Left cardiac atrium (tissue), 4 donors: ENCODE results near the gene RAB3C. TPM values are rescaled to one million over a fixed set of nuclear protein-coding genes. Genes with fewer than 3 reads are reported as not detected.

Experiments used
- ATAC-seq, 2 donors: fragments of 200-7000 bp; cut with Tn5 transposase; one replicate each; pipeline ENCODE4 v1.9.1; 2020; ENCODE audit warnings: mild to moderate bottlenecking in 2 of 2, moderate library complexity in 2 of 2
- DNase-seq: peaks from one replicate; pipeline ENCODE4 v3.0.0-alpha.2; 2020
- intact Hi-C, 2 donors: fragments of 100-400 bp; cut with DNase I; formaldehyde crosslinking; loops; one replicate each; pipeline versions ENCODE4 v1.14.1 to v1.15.1; 2022 to 2023
- total RNA-seq, 2 donors: library from RNA; stranded (reverse); fragmentation: NEBNext Ultra II Directional; extraction: Animal tissue kit (Norgen Biotek cat#: 25700); gene quantifications; one replicate each; pipeline ENCODE4 v1.2.1, GENCODE V29; 2021
- donor health status: DM: no; HTN: yes; CAD: no.
- donor health status: DM: no; HTN: yes; CAD: no; lungs with severe emphysema.
- donor health status: DM: yes; HTN: yes; CAD: no.
- donor health status: Dilated cardiomyopathy.

Gene RAB3C
- total RNA-seq, 2 donors from 2014 or later = 1.3 to 1.9 TPM

DNA sequence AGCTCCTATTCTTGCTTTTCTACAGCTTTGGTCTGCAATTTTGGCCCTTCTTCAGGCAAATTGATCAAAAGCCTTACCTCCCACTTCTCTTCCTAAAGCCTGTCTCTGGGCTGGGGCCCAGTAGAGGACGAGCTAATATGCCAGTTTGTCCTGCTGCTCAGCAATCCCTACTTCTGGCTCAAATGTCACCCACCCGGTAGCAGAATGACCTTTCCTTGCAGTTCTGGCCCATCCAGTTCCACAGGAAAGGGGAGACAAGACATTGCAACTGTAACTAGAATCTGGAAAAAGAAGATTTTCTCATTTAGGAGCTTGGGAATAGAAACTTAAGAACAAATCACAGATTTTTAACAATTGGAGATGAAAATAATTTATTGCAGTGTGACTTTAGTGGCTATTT, 261.5 kb downstream of the RAB3C start:
- no peak for DNase-seq
- ATAC-seq = no peak
- intact Hi-C loops = no loop called here

DNA sequence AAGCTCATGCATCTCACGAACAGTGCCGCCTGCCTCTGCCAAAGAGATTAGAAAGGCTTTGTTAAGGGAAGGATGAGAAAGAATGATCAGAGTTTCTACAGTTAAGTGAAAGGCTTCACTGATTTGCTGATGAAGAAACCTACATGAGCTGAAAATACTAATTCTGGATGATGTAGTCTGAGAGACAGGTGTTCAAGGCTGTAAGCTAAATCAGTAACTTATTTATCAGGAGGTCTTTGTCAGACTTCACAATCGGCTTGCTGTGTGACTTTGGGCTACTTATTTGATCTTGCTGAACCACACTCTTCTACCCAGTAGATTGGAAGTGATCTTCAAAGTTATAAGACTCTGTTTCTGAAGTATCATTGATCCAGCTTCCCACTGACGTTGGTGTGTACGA, 264.2 kb downstream of the RAB3C start:
- DNase-seq = no peak
- ATAC-seq = no peak
- intact Hi-C loops = no loop called here

DNA sequence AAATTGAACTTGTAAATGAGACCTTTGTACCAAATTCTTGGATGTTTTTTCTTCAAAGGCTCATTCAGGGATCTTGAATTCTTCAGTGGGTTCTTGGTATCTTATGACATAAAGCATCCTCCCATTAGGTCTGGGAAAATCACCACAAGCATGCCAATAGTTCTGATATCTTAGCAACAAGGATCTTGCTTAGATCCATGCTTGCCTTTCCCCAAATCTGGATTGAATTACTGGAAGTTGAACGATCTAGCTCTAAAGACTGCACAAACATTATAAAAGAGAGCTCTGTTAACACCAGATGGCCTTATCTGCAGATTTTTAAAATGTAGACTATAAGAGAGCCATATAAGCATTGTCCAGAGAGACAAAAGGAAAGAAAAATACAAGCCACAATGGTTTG, 266.3 kb downstream of the RAB3C start:
- intact Hi-C loops = loop anchor here (2.0 kb wide), 2 partner anchors 20 to 350 kb away; no protein-coding TSS in a partner anchor
- ATAC-seq (no peak), DNase-seq (no peak)

DNA sequence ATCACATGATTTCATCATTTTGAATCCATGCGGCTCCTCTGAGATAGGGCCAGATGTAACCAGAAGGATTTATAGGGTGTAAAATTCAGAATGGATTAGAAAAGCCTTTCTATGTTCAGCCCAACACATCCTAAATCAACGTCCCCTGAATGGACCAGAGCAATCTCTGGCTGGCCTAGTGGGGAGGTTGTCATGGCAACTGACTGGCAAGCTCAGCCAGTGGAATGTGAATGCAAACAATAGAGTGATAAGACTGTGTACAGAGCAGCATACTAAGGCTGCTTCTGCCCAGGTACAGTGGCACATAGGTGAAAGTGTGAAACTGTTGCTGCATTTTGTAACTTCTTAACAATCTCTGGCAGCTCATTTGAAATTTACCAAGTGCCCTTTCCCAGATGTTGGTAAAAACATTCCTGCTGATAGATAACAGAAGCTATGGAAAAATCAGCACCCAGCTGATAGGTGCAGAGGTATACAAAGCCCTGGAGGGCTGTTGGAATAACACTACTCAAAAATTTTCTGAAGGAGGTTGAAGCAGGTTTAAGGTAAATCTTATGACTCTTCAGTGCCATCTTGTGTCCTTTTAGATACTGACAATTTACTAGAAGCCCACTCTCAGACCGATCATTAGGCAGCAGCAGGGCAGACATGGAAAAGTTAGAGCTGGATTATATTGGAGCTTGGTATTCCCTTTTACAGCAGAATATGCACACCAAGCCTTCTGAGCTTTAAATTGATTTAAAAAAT, 267.2 kb downstream of the RAB3C start:
- DNase-seq = no peak

DNA sequence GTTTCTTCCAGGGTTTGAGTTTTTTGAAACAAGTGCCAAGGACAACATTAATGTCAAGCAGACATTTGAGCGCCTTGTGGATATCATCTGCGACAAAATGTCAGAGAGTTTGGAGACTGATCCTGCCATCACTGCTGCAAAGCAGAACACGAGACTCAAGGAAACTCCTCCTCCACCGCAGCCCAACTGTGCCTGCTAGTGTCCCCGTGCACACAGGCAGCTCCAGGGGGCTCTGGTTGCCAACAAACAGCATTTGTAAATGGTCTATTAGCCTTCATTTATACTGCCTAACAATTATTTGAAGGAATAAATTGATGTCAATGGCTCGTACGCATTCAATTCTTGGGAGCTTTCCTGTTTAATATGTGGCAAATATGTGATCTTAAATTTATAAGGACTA, 268.3 kb downstream of the RAB3C start:
- DNase-seq (no peak), ATAC-seq (no peak)
- intact Hi-C loops = no loop called here

More for the DNA sequence above, 267.2 kb downstream of the RAB3C start:
- peak; percentile 65 to 67 for ATAC-seq
- intact Hi-C loops = loop anchor here (2.0 kb wide), 2 partner anchors 21 to 351 kb away; no protein-coding TSS in a partner anchor

- intact Hi-C loops = no loop called here
Measured at GRCh38 chr5:58851571-58851970, 268.7 kb downstream of the RAB3C start.

DNA sequence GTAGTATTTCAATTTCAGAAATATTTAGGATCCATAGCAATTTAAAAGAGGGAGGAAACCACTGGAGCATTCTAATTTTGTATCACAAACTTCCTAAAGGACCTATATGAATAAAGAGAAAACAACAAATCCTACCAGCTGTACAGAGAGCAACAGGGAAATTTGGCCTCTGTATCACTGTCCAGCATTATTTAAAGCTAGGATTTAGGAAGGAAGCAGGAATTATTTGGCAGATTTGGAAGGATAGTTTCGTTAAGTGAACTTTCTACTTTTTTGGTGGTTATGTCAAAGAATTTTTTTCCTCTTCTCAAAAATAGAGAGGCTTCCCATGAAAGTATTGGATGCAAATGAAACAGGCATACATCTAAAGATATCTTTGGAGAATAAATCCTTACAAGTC, 269.7 kb downstream of the RAB3C start:
- ATAC-seq = no peak
- intact Hi-C loops = no loop called here
- DNase-seq = no peak

More at GRCh38 chr5:58851571-58851970, 268.7 kb downstream of the RAB3C start:
- ATAC-seq = no peak
- no peak for DNase-seq

DNA sequence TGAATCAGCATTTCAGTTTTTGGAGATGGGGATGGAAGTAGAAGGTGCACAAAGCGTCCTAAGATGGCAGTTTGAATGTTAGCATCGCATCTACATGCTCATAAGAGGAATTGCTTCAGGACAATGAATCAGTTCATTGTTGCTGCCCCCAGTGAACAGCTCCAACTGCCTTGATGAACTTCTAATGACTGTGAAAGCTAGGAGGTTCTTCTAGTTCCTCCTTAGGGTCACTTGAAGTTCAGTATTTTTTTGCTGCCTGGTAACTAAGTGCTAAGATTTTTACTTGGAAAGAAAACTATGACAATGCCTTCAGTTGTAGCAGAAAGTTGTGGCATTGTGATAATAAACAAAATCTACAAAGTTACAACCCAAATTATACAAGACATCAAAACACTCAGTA, 271.6 kb downstream of the RAB3C start:
- intact Hi-C loops = no loop called here
- DNase-seq (no peak), ATAC-seq (no peak)

- ATAC-seq = no peak
- no peak for DNase-seq
- intact Hi-C loops = no loop called here
Measured at GRCh38 chr5:58855851-58856739, 273.2 kb downstream of the RAB3C start.

DNA sequence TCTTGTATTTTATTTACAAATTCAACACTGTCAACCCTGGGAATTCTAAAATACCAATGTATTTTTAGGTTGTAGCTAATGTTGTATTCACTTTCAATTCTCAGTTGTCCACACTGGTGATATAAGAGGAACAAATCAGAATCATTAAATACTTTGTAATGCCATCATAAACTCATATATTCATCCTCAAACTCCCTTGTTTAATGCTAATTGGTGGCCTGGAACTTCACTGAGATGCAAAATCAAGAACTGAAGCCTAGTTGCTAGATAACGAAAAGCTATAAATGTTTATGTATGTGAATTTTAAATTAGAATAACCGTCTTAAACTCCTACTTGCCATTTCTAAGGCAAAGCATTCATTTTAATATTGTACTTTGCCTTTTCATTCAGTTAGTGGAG, 274.7 kb downstream of the RAB3C start:
- ATAC-seq = no peak
- intact Hi-C loops = no loop called here
- DNase-seq = no peak

DNA sequence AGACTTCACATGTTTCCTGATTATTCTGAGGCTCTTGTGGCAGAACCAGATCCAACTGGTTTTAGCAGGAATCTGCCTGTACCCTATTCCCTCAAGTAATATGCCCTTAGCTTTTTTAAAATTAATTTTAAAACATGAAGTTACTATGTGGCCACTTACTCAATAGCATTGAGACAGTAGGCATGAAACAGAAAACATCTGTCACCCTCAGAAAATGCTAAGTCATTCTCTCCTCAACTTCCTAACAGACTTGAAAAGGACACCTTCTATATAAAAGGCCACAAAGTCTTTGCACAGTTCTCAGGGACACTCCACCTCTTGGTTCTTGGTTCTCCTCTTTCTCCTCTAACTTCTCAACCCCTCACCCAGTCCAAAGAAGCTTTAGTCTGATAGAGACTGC, 277.8 kb downstream of the RAB3C start:
- ATAC-seq (no peak), DNase-seq (no peak)
- intact Hi-C loops = no loop called here

DNA sequence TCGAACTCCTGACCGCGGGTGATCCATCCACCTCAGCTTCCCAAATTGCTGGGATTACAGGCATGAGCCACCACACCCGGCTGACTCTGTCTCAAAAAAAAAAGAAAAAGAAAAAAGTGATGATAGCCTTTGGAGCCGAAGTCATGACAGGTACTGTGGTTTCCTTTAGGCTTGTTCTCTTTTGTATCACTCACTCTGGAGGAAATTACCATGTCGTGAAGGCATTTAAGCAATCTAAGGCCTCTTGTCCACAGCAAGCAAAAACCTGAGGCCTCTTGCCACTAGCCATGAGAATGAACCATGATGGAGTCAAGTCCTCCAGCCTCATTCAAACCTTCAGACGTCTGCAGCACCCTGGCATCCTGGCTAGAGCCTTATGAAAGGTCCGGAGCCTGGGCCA, 286.1 kb downstream of the RAB3C start:
- intact Hi-C loops = no loop called here
- DNase-seq (no peak), ATAC-seq (no peak)

GRCh38 chr5:58871648-58872242, 288.9 kb downstream of the RAB3C start:
- no peak for ATAC-seq
- DNase-seq = no peak
- intact Hi-C loops = no loop called here

GRCh38 chr5:58872670-58873273, 289.9 kb downstream of the RAB3C start:
- DNase-seq (no peak), ATAC-seq (no peak)
- intact Hi-C loops = no loop called here

DNA sequence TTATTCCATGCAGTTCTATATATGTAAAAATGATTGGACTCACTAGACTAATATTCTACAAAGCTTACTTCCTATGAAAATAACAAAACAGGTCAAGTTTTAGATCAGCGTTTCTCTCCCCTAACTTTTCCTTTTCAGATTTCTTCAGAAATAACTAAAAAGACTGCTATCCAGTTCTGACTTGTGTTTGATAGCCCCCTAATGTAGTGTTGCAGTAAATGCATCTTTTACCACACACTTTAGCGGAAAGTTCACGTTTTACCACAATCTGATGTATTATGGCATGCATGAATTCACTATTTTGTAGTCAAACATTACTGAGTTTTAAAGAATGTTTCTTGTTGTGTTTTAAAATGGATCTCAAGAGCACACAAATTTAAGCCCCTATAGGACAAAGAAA, 292.7 kb downstream of the RAB3C start:
- intact Hi-C loops = no loop called here
- DNase-seq (no peak), ATAC-seq (no peak)

DNA sequence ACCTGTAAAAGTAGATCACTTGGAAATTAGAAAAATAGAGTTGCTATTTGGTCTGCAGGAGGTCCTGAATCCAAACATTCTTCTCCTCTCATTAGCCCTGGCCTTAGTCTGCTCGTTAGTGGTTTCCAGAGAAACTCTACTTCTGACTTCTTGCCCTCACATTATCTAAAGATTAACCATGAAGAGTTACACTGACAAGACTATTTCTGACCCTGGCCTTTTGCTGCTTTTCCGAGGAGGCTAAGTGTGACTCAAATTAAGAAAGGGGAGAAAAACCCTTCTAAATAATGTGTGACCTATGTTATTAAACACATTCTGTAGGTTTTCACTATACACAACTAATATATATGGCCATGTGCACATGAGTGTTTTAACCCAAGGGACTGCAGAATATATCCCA, 302.4 kb downstream of the RAB3C start:
- no peak for ATAC-seq
- intact Hi-C loops = loop anchor here in 1 of 2 donors (5.0 kb wide), 1 partner anchor 122 kb away; no protein-coding TSS in a partner anchor
- DNase-seq = no peak

DNA sequence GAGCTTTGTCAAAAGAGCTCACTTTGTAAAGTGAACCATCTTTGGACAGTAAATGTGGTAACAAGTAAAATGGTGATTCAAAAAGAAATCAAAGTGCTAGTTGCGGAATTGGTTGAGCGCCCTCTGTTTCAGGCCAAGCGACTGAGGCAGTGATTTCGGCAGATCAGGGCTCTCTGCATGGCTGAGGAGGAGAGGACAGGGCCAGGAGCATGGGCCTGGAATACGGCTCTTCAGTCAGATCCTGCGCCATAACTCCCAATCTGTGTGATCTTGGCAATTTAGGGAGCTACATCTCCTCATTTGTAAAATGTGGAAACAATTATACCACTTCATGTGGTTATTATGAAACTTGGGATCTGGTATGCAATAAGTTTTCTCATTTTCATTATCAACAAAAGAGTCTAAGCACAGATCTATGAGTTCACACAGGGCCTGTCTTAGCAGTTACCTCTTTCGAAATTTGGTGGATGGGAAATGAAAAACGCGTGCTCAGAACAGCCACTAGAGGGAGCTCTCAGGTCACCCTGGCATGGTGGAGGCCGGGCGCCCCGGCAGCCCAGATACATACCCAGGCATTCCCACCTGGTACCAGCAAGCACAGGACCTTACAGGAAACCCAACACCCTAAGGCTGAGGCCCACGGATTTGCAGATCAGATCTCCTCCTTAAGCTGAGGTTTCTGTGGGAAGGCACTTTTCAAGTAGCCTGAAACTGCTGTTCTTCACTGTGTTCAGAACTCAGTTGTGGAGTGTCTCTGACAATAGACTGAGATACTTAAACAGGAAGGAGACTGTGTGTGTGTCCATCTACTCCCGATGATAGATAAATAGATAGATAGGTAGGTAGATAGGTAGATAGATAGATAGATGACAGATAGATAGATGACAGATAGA, 303.7 kb downstream of the RAB3C start:
- intact Hi-C loops = loop anchor here in 1 of 2 donors (2.0 to 5.0 kb wide), 2 partner anchors 121 to 288 kb away; no protein-coding TSS in a partner anchor
- ATAC-seq (peak; percentile 46 to 60), DNase-seq (peak; percentile 70)

DNA sequence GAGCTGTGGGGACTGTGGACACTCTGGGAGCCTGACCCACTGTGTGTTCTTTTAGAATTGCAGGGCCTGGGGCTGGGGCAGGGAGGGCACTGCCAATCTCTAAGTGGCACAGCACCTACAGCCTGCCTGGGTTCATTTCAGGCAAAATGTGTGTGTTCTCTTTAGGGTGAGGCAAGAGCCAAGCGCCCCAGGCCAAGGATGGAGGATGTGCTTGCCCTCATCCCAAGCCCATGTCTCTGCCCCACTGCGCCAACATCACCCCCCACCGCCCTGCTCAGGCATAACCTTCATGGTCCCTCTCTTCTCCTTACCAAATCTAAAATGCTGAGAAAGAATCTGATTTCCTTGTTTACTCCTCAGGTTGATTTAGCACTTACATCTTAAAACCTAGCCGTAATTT, 304.4 kb downstream of the RAB3C start:
- ATAC-seq = no peak
- peak; percentile 27 for DNase-seq
- intact Hi-C loops = loop anchor here in 1 of 2 donors (2.0 to 5.0 kb wide), 2 partner anchors 120 to 287 kb away; no protein-coding TSS in a partner anchor
